Activated CD4-positive, CD25-positive, alpha-beta regulatory T cell treated with anti-CD3 and anti-CD28 coated beads, Interleukin-2, amount 50 U/mL, for 24 hours (primary cell): ENCODE data around the gene MEX3B.
A peak's percentile ranks its signal among the peaks of the same experiment; 100 is the strongest.

ENCODE experiments used
- ATAC-seq, 2 donors: fragments of 150-1000 bp; cut with Tn5 transposase; one replicate each; pipeline ENCODE4 v1.10.0; 2021; ENCODE audit warnings: mild to moderate bottlenecking in 1 of 2, moderate library complexity in 1 of 2

MEX3B gene

GRCh38 chr15:82045892-82046665 lies at the start of gene MEX3B:
Gene MEX3B, minus strand, starts transcription at chr15:82046018. Its CDS starts 313 bp downstream, at chr15:82045705.
- peak; percentile 77 to 82 for ATAC-seq

- ATAC-seq = no peak
Observed at GRCh38 chr15:82093774-82094211, 48.0 kb upstream of the MEX3B start.

- ATAC-seq = no peak
Observed at GRCh38 chr15:82093325-82093724, 47.5 kb upstream of the MEX3B start.

GRCh38 chr15:82091636-82092140 lies 45.9 kb upstream of the MEX3B start:
- no peak for ATAC-seq

- ATAC-seq = no peak
Observed at GRCh38 chr15:82086243-82086995, 40.6 kb upstream of the MEX3B start.

- no peak for ATAC-seq
Observed at GRCh38 chr15:82081914-82082762, 36.3 kb upstream of the MEX3B start.

GRCh38 chr15:82080774-82081173 lies 35.0 kb upstream of the MEX3B start:
- no peak for ATAC-seq

- no peak for ATAC-seq
Observed at GRCh38 chr15:82079736-82080135, 33.9 kb upstream of the MEX3B start.

GRCh38 chr15:82074610-82075009 lies 28.8 kb upstream of the MEX3B start:
- ATAC-seq = no peak

- ATAC-seq = no peak
Observed at GRCh38 chr15:82072926-82073537, 27.2 kb upstream of the MEX3B start.

GRCh38 chr15:82066455-82066854 lies 20.6 kb upstream of the MEX3B start:
- no peak for ATAC-seq

GRCh38 chr15:82064824-82065223 lies 19.0 kb upstream of the MEX3B start:
- ATAC-seq = no peak

- ATAC-seq = no peak
Observed at GRCh38 chr15:82062479-82063454, 16.9 kb upstream of the MEX3B start.

GRCh38 chr15:82060817-82061216 lies 15.0 kb upstream of the MEX3B start:
- ATAC-seq = no peak

GRCh38 chr15:82058517-82059204 lies 12.8 kb upstream of the MEX3B start:
- no peak for ATAC-seq

GRCh38 chr15:82058026-82058425 lies 12.2 kb upstream of the MEX3B start:
- no peak for ATAC-seq

- ATAC-seq = no peak
Observed at GRCh38 chr15:82056958-82057823, 11.4 kb upstream of the MEX3B start.

GRCh38 chr15:82052751-82053150 lies 6.9 kb upstream of the MEX3B start:
- no peak for ATAC-seq

- ATAC-seq = no peak
Observed at GRCh38 chr15:82051664-82052063, 5.8 kb upstream of the MEX3B start.

- no peak for ATAC-seq
Observed at GRCh38 chr15:82048811-82049210, 3.0 kb upstream of the MEX3B start.
